Activated CD8-positive, alpha-beta memory T cell treated with anti-CD3 and anti-CD28 coated beads, Interleukin-2, amount 50 U/mL, for 48 hours (primary cell): ENCODE measurements around the gene GPR171.

ENCODE experiments used
- DNase-seq: peaks from one replicate; pipeline ENCODE4 v3.0.0-alpha.2; 2020

GPR171 gene

GRCh38 chr3:151171145-151171757 lies 31.8 kb downstream of the GPR171 start:
- peak; percentile 69 for DNase-seq

GRCh38 chr3:151169948-151170679 lies 32.9 kb downstream of the GPR171 start:
- peak; percentile 73 for DNase-seq

DNA sequence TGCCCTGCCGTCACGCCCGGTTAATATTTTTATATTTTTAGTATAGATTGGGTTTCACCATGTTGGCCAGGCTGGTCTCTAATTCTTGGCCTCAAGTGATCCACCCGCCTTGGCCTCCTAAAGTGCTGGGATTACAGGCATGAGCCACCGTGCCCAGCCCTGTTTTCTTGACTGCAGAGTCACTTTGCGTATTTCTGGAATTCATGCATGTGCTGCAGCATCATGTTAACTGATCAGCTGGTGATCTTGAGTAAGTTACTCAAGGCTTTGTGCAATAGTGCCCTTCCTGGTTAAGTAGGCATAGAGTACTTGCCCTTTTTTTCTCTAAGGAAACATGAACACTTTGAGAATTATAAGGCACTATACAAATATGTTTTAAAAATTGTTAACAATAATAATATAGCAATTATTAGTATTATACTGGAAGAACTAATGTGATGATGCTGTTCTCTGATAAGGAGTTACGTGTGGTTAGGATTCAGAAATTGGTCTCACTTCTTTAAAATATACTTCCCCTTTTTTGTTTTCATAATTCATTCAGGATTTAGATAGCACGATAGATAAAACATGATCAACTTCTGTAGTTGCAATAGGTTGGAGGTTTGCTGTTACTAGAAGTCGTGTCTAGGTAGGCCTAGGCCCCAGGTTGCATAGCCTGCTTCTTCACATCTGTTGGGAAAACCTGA lies 33.6 kb downstream of the GPR171 start:
- no peak for DNase-seq

- DNase-seq, result peak; percentile 89
These were observed 34.5 kb downstream of the GPR171 start for GRCh38 chr3:151168269-151169094.

GRCh38 chr3:151166161-151166560 lies 36.9 kb downstream of the GPR171 start:
- DNase-seq, result no peak

DNA sequence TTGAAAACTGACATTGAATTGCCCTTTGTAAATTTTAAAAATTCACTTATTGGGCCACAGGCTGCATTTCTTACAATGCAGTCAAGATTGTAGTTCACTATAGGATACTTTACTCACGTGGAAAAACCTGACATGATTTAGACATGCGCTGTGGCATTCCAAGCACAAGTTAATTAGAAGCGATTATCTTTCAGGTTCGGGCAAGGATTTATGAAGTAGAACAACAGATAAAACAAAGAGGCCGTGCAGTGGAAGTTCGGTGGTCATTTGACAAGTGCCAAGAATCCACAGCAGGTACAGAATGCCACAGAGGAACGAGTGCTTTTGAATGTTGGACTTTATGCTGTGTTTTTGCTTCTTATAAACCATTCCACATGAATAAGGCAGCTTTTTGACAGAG lies 37.8 kb downstream of the GPR171 start:
- DNase-seq, result no peak

GRCh38 chr3:151159806-151160205 lies 43.2 kb downstream of the GPR171 start:
- no peak for DNase-seq

DNA sequence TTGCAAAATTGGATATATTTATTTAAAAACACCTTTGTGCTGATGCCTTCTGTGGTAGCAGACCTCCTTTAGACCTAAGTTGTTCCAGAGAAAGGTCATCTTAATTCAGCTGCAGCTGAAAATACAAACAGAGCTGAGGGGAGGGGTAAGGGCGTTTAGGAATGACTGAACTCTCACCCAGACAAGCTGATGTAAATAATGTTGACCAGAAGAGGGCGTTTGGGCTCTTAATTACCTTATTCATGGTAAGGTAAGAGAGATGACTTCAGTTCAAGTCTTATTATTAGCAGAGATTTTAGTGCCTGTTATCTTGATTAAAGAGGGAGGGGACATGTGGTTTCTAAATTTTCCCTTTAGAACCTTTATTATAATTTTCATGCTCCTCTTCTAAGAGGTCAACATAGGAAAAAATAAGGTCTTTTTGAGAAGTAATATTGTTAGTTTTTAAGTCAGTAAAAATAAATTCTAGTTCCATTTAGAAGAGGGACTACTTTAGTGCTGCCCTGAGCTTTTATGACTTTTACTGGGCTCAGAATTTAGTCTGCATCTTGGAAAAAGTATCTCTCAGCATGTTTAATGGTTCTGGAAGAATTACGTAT lies 46.3 kb downstream of the GPR171 start:
- DNase-seq, result no peak

GRCh38 chr3:151155409-151156128 lies 47.4 kb downstream of the GPR171 start:
- no peak for DNase-seq

DNA sequence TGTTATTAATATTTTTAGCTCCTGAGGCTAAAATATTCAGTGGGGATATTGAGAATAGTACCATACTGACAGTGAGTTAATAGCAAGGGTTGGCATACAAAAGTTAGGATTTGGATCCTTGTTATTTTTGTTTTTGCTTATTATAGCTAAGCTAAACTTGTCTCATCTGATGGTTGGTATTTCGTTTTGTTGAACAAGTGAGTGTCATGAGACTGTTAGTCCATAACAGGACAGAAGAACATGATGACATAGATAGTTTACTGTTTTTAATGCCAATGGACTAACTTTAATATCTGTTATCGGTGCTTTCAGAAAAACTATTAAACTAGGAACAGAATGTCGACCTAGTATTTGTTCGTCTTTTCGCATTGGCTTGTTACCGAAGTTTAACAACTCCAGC lies 48.5 kb downstream of the GPR171 start:
- DNase-seq, result no peak

GRCh38 chr3:151152455-151153079 lies 50.4 kb downstream of the GPR171 start:
- no peak for DNase-seq
